Left kidney (tissue), 8 donors: ENCODE data around the gene ARMC3. TPM values are rescaled to one million over a fixed set of nuclear protein-coding genes. Genes with fewer than 3 reads are reported as not detected.
"Not testable (repeated sequence)": the region's sequence is repeated elsewhere in the genome, so short reads cannot be mapped to it uniquely, and the experiment has no call there.

ENCODE experiments used
- DNase-seq: peaks from one replicate; pipeline ENCODE4 v3.0.0-alpha.2; 2013
- long read RNA-seq, 8 donors: transcript quantifications; one replicate each; lab custom pipeline, GENCODE V29; 2026
- polyA plus RNA-seq: library from polyadenylated mRNA; unstranded; fragments of 120-200 nt; gene quantifications from one replicate; pipeline ENCODE4 v1.2.1, GENCODE V29; 2013; ENCODE audit not compliant: insufficient read length

The ARMC3 gene, protein sequence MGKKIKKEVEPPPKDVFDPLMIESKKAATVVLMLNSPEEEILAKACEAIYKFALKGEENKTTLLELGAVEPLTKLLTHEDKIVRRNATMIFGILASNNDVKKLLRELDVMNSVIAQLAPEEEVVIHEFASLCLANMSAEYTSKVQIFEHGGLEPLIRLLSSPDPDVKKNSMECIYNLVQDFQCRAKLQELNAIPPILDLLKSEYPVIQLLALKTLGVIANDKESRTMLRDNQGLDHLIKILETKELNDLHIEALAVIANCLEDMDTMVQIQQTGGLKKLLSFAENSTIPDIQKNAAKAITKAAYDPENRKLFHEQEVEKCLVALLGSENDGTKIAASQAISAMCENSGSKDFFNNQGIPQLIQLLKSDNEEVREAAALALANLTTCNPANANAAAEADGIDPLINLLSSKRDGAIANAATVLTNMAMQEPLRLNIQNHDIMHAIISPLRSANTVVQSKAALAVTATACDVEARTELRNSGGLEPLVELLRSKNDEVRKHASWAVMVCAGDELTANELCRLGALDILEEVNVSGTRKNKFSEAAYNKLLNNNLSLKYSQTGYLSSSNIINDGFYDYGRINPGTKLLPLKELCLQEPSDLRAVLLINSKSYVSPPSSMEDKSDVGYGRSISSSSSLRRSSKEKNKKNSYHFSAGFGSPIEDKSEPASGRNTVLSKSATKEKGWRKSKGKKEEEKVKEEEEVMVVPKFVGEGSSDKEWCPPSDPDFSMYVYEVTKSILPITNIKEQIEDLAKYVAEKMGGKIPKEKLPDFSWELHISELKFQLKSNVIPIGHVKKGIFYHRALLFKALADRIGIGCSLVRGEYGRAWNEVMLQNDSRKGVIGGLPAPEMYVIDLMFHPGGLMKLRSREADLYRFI
- polyA plus RNA-seq, result 17.8 TPM
- long read RNA-seq, donor 1, result 0 reads
- long read RNA-seq, donor 2, result 0 reads
- long read RNA-seq, donor 3, result 0 reads
- long read RNA-seq, donor 4, result 0 reads
- long read RNA-seq, donor 5, result 0 reads
- long read RNA-seq, donor 6, result 0 reads
- long read RNA-seq, donor 7, result 0 reads
- long read RNA-seq, donor 8, result 0 reads

- peak; percentile 88 for DNase-seq
These were observed at the start of gene ARMC3 for GRCh38 chr10:22927661-22928403. Gene ARMC3 (plus strand): TSS chr10:22928053. CDS start chr10:22931997, 3,944 bp downstream.

DNA sequence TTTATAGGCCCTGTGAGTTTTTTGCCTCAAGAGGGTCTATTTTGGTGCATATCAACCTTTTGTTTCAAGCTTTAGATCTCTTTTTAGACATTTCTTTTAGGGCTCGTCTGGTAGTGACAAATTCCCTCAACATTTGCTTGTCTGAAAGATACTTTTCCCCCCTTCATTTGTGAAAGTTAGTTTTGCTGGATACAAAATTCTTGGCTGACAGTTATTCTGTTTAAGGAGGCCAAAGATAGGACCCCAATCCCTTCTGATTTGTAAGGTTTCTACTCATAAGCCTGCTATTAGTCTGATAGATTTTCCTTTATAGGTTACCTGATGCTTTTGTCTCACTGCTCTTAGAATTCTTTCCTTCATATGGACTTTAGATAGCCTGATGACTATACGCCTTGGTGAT, 36.1 kb upstream of the ARMC3 start:
- no peak for DNase-seq

DNA sequence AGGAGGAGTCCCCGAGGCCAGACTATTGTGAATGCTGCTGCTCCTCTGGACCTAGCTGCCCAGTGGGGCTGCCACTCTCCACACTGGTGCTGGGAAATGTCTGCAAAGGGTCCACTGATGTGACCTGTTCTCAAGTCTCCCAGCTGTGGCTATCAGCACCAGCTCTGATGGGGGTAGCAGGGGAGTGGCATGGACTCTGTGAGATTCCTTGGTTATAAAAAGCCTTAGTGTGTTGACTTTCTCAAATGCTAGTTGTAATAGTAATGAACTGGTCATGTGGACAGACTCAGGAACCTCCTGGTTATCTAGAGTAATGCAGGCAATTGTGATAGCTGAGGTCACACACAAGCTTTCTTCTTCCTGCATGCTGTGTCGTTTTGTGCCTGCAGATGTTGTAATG, 34.1 kb upstream of the ARMC3 start:
- no peak for DNase-seq

DNA sequence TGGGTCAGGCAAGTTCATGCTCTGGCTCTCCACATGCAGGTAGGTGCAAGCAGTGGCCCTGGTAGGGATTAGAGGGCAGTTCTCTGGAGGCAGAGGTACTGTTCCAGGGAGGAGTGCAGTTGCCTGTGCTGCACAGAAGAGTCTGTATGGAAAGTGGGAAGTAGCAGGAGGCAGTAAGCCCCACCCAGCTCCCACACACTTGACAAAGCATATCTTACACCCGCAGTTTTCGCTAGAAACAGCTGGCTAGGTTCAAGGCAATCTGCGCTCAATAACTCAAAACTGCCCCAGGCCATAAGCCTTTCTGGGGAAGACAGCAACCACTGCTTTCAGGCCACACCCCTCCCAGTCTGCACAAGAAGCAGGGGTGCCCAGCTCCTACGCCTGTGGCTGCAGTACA, 33.1 kb upstream of the ARMC3 start:
- no peak for DNase-seq

DNA sequence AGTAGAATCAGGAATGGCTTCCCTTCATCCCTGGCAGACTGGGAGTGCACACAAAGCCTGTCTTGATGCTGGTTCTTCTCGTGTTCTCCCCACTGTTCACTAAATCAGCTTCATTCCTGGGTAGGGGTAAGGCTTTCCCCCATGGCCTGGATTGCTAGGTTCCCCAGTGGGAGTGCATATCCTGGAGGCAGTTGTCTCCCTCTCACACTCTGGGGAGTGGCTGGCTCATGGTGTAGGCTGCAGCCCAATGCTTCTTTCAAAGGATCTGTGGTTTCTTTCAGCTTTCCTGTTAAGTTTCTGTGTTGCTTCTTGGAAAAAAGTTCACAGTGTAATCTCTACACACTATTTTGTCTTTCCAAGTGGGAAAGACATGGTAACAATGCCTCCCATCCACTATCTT, 32.6 kb upstream of the ARMC3 start:
- DNase-seq, result no peak

DNA sequence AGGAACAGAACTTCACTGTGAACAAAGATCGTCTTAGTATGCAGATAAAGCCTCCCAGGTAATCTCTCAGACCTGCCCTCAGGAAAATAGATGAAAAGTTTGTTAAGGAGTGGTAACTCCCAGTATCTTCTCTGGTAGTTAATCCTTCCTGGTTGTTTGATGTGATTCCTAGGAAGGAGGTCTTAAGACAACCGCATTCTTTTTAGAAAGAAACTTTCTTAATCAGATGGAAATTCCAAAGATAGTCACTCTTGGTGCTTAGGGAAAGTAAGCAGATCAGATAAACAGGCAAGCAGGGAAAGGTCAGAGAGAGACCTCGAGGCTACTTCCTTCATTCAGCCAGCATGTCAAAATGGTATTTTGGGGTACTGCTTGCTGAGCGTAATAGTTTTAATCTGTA, 30.5 kb upstream of the ARMC3 start:
- DNase-seq, result no peak

GRCh38 chr10:22899307-22899706, 28.5 kb upstream of the ARMC3 start:
- no peak for DNase-seq

- no peak for DNase-seq
These were observed 28.1 kb upstream of the ARMC3 start for GRCh38 chr10:22899775-22900174.

- DNase-seq, result no peak
These were observed 26.8 kb upstream of the ARMC3 start for GRCh38 chr10:22900841-22901601.

DNA sequence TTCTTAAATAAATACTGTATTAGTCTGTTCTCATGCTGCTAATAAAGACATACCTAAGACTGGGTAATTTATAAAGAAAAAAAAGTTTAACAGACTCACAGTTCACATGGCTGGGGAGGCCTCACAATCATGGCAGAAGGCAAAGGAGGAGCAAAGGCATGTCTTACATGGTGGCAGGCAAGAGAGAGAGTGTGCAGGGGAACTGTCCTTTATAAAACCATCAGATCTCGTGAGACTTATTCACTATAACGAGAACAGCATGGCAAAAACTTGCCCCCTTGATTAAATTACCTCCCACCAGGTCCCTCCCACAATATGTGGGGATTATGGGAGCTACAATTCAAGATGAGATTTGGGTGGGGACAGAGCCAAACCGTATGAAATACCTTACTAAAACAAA, 25.7 kb upstream of the ARMC3 start:
- DNase-seq, result not testable (repeated sequence)

GRCh38 chr10:22903694-22904093, 24.2 kb upstream of the ARMC3 start:
- no peak for DNase-seq

GRCh38 chr10:22906767-22907166, 21.1 kb upstream of the ARMC3 start:
- DNase-seq, result no peak

GRCh38 chr10:22908837-22909236, 19.0 kb upstream of the ARMC3 start:
- DNase-seq, result no peak

- DNase-seq, result not testable (repeated sequence)
These were observed 18.2 kb upstream of the ARMC3 start for GRCh38 chr10:22909673-22910072.

GRCh38 chr10:22911067-22911466, 16.8 kb upstream of the ARMC3 start:
- DNase-seq, result no peak

DNA sequence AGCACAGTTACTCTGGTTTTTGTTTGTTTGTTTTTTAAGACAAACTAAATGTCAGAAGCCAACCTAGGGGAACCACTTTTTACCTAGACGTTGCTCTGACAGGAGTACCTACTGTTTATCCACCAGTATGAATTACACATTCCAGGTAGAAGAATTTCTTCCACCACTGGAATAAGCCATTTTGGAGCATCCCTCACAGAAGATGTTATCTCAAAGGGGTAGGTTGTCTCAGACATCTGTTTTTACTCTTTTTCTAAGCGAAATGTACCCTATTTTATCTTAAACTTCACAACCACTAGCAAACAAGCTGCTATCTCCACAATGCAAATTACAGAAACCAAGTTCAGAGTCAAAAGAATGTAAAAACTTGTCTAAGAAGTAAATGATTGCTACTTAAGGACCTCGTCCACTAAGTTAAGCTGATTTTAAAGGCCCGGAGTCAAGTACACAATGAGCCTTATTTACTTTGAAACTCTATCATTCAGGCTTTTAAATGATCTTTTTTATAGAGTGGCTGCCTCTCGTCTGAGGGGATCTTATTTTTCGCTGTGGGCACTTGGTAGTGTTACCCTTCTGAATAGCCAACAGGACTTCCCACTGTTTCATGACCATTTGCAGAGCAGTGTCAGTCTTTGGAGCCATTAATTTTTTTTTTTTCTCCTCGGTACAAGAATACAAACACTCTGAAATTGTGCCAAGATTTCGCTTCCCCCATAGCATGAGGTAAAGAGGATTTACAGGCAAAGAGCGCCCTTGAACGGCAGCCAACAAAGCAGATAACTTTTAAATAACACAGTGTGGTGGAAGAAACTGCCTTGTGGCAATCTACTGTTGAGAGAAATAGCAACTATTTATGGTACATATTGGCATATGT, 15.7 kb upstream of the ARMC3 start:
- peak; percentile 67 for DNase-seq

DNA sequence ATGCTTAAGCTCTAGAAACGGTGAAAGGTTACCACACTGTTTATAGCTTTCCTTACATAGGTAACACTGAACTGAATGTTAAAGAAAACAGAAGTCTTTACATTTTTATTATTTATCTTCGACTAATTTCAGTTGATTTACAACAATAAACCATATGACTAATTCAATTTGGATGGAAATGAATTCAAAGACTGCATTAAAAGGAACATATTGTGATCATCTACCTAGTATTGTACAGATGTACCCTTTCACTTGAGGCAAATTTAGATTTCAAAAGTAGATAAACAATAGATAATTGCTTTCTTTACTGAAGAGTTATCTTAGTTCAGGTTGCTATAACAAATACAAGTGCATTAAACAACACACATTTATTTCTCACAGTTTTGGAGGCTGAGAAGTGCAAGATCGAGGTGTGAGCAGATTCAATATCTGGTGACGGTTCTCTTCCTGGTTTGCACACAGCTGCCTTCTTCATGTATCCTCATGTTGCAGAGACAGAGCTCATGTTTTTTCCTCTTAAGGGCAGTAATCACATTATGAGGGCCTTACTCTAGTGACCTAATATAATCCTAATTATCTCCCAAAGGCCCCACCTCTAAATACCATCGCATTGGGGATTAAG, 15.0 kb upstream of the ARMC3 start:
- no peak for DNase-seq

DNA sequence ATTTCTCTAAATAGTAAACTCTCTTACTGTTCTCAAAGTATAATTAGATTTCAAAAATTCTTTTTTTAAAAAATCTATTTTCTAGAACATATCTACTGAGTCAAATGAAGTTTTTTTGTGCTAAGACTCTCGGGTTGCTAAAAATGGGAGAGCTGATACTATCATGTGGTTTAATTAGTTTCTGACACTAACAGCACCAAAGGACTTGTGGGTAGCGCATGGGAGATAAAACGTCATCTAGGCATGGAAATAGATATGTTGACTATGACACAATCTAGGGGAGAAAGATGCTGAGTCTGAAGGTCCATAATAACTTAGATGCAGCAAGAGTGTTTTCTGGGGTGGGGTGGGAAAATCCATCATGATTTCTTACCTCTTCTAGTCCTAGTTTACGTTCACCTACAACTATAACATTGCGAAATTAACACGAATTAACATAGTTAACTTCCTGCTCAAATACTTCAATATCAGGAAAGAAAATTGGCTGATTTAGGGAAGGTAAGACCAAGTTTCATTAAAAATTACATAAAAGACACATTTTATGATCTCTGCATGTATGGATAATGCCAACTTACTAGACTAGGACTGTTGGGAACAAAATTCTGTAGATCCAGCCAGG, 14.3 kb upstream of the ARMC3 start:
- DNase-seq, result no peak

- DNase-seq, result no peak
These were observed 12.5 kb upstream of the ARMC3 start for GRCh38 chr10:22915314-22915713.
